ENCODE measurements around the gene GEMIN2. TPM values are rescaled to one million over a fixed set of nuclear protein-coding genes. Genes with fewer than 3 reads are reported as not detected.

GEMIN2 gene
- total and polyA plus RNA-seq, 8 donors = 1.7 to 56.9 (median 8.0) TPM; not detected in 1

GRCh38 chr14:39145266-39145966 lies 31.3 kb downstream of the GEMIN2 start:
- no peak overlapping the region for H3K4me3 ChIP-seq
- H3K9me3 ChIP-seq = no peaks in the 10 kb centered on the region
- no peak overlapping the region for H3K27ac ChIP-seq
- intact Hi-C loops (cut with DNase I; ENCODE audit: low total_unique reads) = no loop called here
- WGBS, 5 donors = 48 to 75% (median 60%) methylated on average over 7 of the region's 7 CpGs
- TF ChIP-seq POLR2AphosphoS5 (IDR thresholded peaks at IDR 0.05) (no peak), POLR2A (IDR thresholded peaks at IDR 0.05) (no peak), EP300 (IDR thresholded peaks at IDR 0.05) (no peak)
- TF ChIP-seq, protein P1, sequence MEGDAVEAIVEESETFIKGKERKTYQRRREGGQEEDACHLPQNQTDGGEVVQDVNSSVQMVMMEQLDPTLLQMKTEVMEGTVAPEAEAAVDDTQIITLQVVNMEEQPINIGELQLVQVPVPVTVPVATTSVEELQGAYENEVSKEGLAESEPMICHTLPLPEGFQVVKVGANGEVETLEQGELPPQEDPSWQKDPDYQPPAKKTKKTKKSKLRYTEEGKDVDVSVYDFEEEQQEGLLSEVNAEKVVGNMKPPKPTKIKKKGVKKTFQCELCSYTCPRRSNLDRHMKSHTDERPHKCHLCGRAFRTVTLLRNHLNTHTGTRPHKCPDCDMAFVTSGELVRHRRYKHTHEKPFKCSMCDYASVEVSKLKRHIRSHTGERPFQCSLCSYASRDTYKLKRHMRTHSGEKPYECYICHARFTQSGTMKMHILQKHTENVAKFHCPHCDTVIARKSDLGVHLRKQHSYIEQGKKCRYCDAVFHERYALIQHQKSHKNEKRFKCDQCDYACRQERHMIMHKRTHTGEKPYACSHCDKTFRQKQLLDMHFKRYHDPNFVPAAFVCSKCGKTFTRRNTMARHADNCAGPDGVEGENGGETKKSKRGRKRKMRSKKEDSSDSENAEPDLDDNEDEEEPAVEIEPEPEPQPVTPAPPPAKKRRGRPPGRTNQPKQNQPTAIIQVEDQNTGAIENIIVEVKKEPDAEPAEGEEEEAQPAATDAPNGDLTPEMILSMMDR (IDR thresholded peaks at IDR 0.05) = no peak
- H3K4me1 ChIP-seq = no peaks in the 10 kb centered on the region
- DNase-seq = peak in 1 of 2 donors; percentile 52
- no peaks in the 10 kb centered on the region for H3K27me3 ChIP-seq
- H3K36me3 ChIP-seq = peaks cover 0 to 70% (median 53%) of the 10 kb centered on the region in 4 donors

GRCh38 chr14:39154594-39155189 lies 40.6 kb downstream of the GEMIN2 start:
- DNase-seq = no peak
- Histone ChIP-seq H3K27me3 (no peaks in the 10 kb centered on the region), H3K4me1 (no peaks in the 10 kb centered on the region), H3K27ac (no peak overlapping the region), H3K9me3 (no peaks in the 10 kb centered on the region), H3K4me3 (no peak overlapping the region), H3K36me3 (peaks cover 32 to 92% (median 89%) of the 10 kb centered on the region in 4 donors)
- TF ChIP-seq, protein P1 (IDR thresholded peaks at IDR 0.05) = no peak
- no peak for TF ChIP-seq EP300 (IDR thresholded peaks at IDR 0.05)
- TF ChIP-seq POLR2AphosphoS5 (IDR thresholded peaks at IDR 0.05) = no peak
- TF ChIP-seq POLR2A (IDR thresholded peaks at IDR 0.05) = no peak
- intact Hi-C loops (cut with DNase I; ENCODE audit: low total_unique reads) = no loop called here
- 88 to 95% (median 93%) methylated on average over 9 of the region's 9 CpGs for WGBS, 5 donors

DNA sequence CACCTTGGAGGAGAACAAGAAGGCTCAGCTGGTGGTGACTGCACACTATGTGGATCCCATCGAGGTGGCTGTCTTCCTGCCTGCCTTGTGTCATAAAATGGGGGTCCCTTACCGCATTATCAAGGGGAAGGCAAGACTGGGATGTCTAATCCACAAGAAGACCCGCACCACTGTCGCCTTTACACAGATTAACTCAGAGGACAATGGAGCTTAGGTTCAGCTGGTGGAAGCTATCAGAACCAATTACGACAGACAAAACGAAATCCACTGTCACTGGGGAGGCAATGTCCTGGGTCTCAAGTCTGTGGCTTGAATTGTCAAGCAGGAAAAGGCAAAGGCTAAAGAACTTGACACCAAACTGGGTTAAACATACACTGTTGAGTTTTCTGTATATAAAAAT lies 43.4 kb downstream of the GEMIN2 start:
- H3K36me3 ChIP-seq = peaks cover 31 to 87% (median 79%) of the 10 kb centered on the region in 4 donors
- no peak for DNase-seq
- peaks cover 0 to 6% (median 2%) of the 10 kb centered on the region in 4 donors for H3K4me1 ChIP-seq
- no peak for TF ChIP-seq EP300 (IDR thresholded peaks at IDR 0.05)
- TF ChIP-seq POLR2A (IDR thresholded peaks at IDR 0.05) = no peak
- TF ChIP-seq, protein P1 (IDR thresholded peaks at IDR 0.05) = no peak
- no peak for TF ChIP-seq POLR2AphosphoS5 (IDR thresholded peaks at IDR 0.05)
- no peaks in the 10 kb centered on the region for H3K27me3 ChIP-seq
- intact Hi-C loops (cut with DNase I; ENCODE audit: low total_unique reads) = no loop called here
- no peak overlapping the region for H3K4me3 ChIP-seq
- H3K9me3 ChIP-seq = no peaks in the 10 kb centered on the region
- no peak overlapping the region for H3K27ac ChIP-seq
- 91 to 97% (median 94%) methylated on average over 6 of the region's 6 CpGs for WGBS, 5 donors

- peaks cover 0 to 6% (median 2%) of the 10 kb centered on the region in 4 donors for H3K4me1 ChIP-seq
- WGBS, 5 donors = 79 to 99% (median 89%) methylated on average over 6 of the region's 6 CpGs
- no peak overlapping the region for H3K27ac ChIP-seq
- no peak overlapping the region for H3K4me3 ChIP-seq
- no peaks in the 10 kb centered on the region for H3K9me3 ChIP-seq
- intact Hi-C loops (cut with DNase I; ENCODE audit: low total_unique reads) = no loop called here
- TF ChIP-seq POLR2AphosphoS5 (IDR thresholded peaks at IDR 0.05) = no peak
- DNase-seq = no peak
- no peaks in the 10 kb centered on the region for H3K27me3 ChIP-seq
- peaks cover 23 to 87% (median 79%) of the 10 kb centered on the region in 4 donors for H3K36me3 ChIP-seq
Observed at GRCh38 chr14:39158222-39158858, 44.2 kb downstream of the GEMIN2 start.

All from stomach (tissue), 9 donors.